AG09309 (cell line): ENCODE data around the gene FANCM.

Experiments
- DNase-seq: peaks from one replicate; pipeline ENCODE4 v3.0.0-alpha.2; 2010; ENCODE audit warnings: low read depth
- H3K4me3 ChIP-seq: 2 replicates; pipeline ENCODE4 v1.5.1; 2011; ENCODE audit warnings: mild to moderate bottlenecking, low read depth, low read length, moderate library complexity; ENCODE audit not compliant: control insufficient read depth
- TF ChIP-seq, protein P1 (sequence below): IDR thresholded peaks from 2 replicates; pipeline ENCODE4 v1.5.1; 2011; ENCODE audit warnings: mild to moderate bottlenecking, low read depth, low read length, inconsistent platforms; ENCODE audit not compliant: insufficient read depth, control insufficient read depth; ENCODE audit errors: missing control alignments

FANCM gene

DNA sequence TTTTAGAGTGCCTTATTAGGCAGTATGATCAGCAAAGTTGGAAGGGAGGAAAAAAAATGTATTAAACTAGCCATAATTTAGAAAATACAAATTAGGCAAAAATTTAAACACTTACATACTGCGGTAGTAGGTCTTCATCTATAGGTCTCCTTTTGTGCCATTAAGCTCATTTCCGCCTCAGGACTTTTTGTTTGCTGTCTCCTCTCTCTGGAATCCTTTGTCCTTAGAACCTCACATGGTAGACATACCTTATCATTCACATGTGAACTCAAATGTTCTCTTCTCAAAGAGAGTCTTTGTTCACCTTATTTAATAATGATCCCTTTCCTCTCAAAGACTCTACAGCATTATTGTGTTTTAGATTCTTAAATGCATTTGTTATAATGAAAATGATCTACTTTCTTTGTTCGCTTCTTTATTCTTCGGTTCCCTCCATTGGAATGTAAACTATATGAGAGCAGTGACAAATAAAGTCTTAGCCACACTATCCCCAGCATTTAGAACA is 14.7 kb downstream of the FANCM start:
- no peak for DNase-seq
- no peak overlapping the region for H3K4me3 ChIP-seq
- TF ChIP-seq, protein P1, sequence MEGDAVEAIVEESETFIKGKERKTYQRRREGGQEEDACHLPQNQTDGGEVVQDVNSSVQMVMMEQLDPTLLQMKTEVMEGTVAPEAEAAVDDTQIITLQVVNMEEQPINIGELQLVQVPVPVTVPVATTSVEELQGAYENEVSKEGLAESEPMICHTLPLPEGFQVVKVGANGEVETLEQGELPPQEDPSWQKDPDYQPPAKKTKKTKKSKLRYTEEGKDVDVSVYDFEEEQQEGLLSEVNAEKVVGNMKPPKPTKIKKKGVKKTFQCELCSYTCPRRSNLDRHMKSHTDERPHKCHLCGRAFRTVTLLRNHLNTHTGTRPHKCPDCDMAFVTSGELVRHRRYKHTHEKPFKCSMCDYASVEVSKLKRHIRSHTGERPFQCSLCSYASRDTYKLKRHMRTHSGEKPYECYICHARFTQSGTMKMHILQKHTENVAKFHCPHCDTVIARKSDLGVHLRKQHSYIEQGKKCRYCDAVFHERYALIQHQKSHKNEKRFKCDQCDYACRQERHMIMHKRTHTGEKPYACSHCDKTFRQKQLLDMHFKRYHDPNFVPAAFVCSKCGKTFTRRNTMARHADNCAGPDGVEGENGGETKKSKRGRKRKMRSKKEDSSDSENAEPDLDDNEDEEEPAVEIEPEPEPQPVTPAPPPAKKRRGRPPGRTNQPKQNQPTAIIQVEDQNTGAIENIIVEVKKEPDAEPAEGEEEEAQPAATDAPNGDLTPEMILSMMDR: no peak

DNA sequence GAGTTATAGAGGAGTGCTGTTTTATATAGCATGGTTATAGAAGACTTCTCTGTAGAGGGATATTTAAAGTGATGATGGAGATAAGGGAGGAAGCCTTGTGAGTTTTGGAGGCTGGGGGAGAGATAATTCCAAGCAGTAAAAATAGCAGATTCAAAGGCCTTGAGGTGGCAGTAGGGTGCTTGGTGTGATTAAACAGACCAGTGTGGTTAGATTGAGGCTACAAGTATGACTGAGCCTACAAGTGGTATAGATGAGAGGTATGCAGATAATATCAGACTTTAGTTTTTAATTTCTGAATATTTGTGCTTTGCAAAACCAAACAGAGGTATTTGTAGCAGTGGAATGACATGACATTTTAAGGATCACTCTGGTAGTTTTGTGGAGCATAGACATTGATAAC is 20.3 kb downstream of the FANCM start:
- DNase-seq: no peak
- TF ChIP-seq, protein P1: peak; percentile 25
- no peak overlapping the region for H3K4me3 ChIP-seq

DNA sequence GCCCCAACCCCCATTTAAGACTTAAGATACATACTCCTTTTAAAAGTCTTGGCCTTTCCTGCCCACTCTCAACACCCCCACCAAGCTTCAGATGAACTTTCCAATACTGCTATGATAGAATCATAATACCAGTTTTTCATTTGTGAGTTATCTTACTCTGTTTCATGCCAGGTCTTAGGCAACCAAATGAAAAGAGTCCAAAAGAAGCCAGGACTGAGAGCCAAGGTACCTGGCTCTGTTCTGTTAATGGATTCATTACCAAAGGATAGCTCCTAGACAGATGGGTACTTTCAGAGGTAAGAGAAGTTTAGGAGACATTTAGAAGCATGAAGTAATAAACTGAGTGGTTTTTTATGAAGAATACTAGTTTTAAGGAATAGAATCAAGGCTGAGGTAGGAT is 34.2 kb downstream of the FANCM start:
- H3K4me3 ChIP-seq: no peak overlapping the region
- no peak for DNase-seq
- TF ChIP-seq, protein P1: no peak

DNA sequence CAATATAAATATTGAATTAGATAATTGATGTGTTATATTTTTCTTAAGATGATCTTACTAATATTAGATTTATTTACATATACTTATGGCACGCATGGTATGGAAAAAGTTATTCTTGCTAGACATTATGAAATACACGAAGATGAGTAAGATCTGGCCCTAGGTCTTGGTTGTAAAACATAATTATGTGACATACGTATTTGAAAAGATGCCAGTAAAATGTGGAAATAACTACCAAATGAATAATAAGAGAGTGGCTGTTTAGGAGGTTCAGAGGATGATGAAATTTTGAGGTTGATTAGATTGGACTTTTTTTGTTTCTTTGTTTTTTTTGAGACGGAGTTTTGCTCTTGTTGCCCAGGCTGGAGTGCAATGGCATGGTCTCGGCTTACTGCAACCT is 41.3 kb downstream of the FANCM start:
- DNase-seq: peak; percentile 77
- no peak overlapping the region for H3K4me3 ChIP-seq
- TF ChIP-seq, protein P1: no peak

DNA sequence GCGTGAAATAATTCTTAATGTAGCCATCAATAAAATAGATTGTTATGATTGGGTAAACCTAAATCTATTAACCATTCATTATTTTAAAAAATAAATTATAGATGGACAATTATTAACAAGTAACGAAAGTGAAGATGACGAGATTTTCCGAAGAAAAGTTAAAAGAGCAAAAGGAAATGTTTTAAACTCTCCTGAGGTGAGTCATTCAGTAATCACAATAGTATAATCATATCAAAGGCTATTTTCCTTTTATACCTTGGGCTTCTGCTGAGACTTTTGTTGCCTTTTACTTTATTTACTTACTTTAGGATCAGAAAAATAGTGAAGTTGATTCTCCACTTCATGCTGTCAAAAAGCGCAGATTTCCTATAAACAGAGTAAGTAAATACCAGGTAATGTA is 45.6 kb downstream of the FANCM start:
- H3K4me3 ChIP-seq: no peak overlapping the region
- TF ChIP-seq, protein P1: no peak
- no peak for DNase-seq

DNA sequence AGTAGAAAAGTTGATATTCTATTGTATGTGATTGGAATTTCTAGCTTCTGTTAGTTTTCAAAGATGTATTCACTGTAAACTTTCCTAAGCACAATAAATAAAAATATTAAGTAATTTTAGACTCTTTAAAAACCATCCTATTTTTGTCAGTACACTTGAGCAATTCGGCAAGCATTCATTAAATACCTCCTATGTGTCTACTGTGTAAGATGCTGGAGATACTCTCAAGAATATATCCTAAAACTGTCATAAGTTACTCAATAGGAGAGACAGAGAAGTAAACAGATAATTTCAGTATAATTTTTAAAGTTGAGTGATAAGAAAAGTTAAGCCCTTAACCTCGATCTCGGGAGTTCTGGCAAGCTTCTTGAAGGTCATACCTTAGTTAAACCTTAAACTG is 46.1 kb downstream of the FANCM start:
- no peak for DNase-seq
- H3K4me3 ChIP-seq: no peak overlapping the region
- TF ChIP-seq, protein P1: no peak

DNA sequence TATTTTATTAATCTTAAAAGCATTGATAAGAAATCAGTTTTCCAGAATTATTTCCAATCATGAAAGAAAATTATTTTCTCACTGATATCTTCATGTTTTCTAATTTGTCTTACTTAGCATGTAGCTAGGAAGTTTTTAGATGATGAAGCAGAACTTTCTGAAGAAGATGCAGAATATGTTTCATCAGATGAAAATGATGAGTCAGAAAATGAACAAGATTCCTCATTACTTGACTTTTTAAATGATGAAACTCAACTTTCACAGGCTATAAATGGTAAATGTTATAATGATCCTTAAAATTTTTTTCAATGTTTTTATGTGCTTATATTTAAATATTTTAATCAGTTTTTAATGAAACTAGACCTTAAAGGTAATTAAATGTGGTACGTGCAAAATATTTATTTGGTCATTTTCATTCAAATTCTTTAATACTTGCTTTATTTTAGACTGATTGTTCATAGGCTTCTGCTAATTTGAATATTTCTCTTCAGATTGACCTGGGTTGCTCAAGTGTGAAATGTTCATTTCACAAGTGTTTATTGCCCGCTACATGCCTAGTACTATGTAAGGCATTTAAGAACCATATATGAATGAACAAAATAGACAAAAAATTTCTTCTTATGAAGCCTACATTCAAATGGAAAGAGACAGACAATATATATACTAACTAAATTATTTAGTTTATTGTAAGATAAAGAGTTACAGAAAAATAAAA is 49.5 kb downstream of the FANCM start:
- no peak for DNase-seq
- no peak overlapping the region for H3K4me3 ChIP-seq
- TF ChIP-seq, protein P1: no peak
